Fibroblast of the aortic adventitia (primary cell): ENCODE measurements around the gene HOATZ. TPM values are rescaled to one million over a fixed set of nuclear protein-coding genes. Genes with fewer than 3 reads are reported as not detected.

ENCODE experiments used
- DNase-seq: peaks from one replicate; pipeline ENCODE4 v3.0.0-alpha.2; 2010; ENCODE audit warnings: low read depth
- H3K4me3 ChIP-seq: 2 replicates; pipeline ENCODE4 v1.5.1; 2011; ENCODE audit warnings: low read depth, mild to moderate bottlenecking, control low read depth, low read length, moderate library complexity
- total RNA-seq: library from RNA; depleted of rRNA; stranded (reverse); fragments of >200 nt; gene quantifications from 2 replicates; pipeline ENCODE4 v1.2.3, GENCODE V29; 2012; ENCODE audit warnings: low replicate concordance
- TF ChIP-seq, protein P1 (sequence below): IDR thresholded peaks from 2 replicates; pipeline ENCODE4 v1.5.1; 2011; ENCODE audit warnings: mild to moderate bottlenecking, low read length, control low read depth, inconsistent platforms; ENCODE audit not compliant: insufficient read depth

Gene HOATZ
- total RNA-seq, 1 donor: not detected

DNA sequence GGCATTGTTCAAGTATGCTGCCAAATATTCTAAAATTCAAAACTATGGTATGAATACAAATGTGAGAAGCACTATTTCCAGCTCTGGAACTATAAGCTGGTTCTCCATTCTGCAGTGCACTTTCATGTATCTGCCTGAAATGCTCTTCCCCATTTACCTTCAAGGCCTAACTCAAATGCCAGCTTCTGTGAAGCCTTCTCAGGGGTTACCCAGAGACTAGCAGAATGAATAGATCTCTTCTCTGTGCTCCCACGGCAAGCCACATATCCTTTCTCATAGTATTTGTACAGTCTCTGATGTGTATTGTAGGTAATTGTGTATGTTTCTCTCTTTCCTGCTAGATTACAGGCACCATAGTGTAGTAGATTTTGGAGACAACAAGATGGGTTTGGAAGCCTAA lies 4.1 kb downstream of the HOATZ start:
- no peak for DNase-seq
- H3K4me3 ChIP-seq: no peak overlapping the region
- TF ChIP-seq, protein P1, sequence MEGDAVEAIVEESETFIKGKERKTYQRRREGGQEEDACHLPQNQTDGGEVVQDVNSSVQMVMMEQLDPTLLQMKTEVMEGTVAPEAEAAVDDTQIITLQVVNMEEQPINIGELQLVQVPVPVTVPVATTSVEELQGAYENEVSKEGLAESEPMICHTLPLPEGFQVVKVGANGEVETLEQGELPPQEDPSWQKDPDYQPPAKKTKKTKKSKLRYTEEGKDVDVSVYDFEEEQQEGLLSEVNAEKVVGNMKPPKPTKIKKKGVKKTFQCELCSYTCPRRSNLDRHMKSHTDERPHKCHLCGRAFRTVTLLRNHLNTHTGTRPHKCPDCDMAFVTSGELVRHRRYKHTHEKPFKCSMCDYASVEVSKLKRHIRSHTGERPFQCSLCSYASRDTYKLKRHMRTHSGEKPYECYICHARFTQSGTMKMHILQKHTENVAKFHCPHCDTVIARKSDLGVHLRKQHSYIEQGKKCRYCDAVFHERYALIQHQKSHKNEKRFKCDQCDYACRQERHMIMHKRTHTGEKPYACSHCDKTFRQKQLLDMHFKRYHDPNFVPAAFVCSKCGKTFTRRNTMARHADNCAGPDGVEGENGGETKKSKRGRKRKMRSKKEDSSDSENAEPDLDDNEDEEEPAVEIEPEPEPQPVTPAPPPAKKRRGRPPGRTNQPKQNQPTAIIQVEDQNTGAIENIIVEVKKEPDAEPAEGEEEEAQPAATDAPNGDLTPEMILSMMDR: no peak

DNA sequence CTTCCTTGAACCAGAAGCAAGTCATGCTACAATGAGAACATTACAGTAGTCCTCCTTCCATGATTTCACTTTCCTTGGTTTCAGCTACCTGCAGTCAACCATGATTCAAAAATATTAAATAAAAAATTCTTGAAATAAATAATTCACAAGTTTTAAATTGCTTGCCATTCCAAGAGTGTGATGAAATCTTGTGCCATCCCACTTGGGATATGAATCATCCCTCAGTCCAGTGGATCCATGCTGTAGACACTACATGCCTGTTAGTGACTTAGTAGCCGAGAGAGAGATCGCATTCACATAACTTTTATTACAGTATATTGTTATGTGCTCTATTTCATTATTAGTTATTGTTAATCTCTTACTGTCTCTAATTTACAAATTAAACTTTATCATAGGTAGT lies 6.0 kb downstream of the HOATZ start:
- DNase-seq: peak; percentile 61
- TF ChIP-seq, protein P1: no peak
- no peak overlapping the region for H3K4me3 ChIP-seq

DNA sequence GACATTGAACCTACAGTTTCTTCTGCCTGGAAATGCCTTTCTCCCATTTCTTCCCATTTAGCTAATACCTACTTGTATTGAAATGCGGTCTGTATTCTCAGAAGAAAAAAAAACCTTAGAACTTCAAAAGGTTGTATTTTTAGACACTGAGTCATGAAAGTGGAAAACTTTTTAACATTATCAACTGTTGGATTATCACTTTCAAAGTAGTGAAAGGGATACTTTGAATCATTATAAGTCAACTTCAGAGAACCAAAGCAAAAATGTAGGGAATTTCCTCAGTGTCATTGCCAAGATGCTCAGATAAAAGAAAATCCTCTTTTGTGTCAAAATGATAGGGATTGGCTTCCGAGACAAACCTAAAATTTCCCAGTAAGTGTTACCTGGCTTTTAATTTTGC lies 6.6 kb downstream of the HOATZ start:
- no peak overlapping the region for H3K4me3 ChIP-seq
- TF ChIP-seq, protein P1: no peak
- DNase-seq: peak; percentile 31

DNA sequence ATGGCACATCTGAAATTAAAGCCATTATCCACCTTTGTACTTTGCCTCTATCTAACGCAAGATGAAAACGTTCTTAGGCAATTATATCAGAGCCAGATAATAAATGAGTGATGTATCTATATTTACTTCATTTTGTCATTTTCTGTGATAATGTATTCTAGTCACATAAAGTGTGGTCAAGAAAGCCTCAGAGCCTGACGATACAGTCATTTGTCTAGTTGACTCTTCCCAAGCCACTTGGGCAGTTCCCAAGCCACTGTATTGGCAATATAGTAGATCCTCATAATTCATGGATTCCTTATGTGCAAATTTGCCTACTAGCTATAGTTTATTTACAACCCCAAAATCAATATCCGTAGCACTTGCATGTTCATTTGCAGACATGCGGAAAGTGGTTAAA lies 7.8 kb downstream of the HOATZ start:
- no peak overlapping the region for H3K4me3 ChIP-seq
- TF ChIP-seq, protein P1: no peak
- DNase-seq: no peak

DNA sequence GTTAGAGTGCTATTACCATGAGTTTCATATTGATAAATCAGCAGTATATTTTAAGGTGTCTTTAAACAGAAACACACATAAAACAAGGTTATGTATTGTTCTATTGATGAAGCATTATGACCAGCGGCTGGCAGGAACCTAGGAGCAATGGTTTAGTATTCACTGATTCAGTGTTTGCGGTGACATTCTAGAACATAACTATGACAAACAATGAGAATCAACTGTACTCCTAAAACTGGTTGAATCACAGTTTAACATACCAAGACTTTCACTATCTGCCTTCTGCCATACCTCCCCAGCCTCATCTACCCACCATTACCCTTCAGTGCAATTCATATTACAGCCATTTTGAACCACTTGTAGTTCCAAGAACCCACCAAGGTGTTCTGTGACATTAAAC lies 8.8 kb downstream of the HOATZ start:
- no peak overlapping the region for H3K4me3 ChIP-seq
- DNase-seq: no peak
- TF ChIP-seq, protein P1: no peak

DNA sequence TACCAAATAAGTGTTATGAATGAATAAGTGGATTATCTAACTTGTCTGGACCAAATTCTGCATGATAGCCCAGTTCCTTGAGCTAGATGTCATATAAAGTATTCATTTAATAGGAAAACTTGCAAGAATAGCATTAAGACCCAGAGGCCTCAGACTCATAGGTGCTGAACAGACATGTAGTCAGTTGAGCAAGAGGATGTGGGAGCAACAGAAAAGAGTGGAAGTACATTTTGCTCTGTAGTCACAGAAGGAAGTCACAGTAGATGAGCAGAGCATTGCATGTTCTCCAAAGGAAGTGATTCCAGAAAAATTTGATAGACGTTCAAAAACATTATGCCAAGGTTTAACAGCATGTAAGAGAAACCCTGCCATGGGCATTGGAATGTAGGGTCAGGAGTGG lies 9.5 kb downstream of the HOATZ start:
- no peak for DNase-seq
- TF ChIP-seq, protein P1: no peak
- H3K4me3 ChIP-seq: no peak overlapping the region

DNA sequence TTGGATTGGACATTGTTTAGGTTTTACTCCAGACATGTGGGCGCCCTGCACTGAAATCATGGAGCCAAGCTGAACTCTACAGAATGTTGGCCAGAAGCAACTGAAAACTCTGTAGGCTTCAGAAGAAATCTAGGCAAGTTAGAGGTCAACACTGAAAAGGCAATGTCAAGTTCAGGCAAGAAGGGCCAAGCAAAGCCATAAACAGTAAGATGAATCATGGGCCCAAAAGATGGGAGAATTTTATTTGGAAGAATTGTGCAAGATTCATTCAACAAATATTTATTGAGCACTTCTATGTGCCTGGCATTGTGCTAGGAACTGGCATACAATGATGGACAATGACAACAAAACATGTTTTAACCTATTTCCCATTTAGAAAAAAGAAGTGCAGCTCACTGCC lies 10.9 kb downstream of the HOATZ start:
- TF ChIP-seq, protein P1: no peak
- no peak for DNase-seq
- no peak overlapping the region for H3K4me3 ChIP-seq
